H9 (cell line): ENCODE data around the gene FMN1. TPM values are rescaled to one million over a fixed set of nuclear protein-coding genes. Genes with fewer than 3 reads are reported as not detected.

Experiments used
- DNase-seq: peaks from one replicate; pipeline ENCODE4 v3.0.0-alpha.2; 2017
- H2AFZ ChIP-seq: one replicate; pipeline ENCODE4 v1.6.1; 2013; ENCODE audit warnings: mild to moderate bottlenecking, low read length, control low read depth, moderate library complexity
- H2AK5ac ChIP-seq: 2 replicates; pipeline ENCODE4 v1.6.1; 2013; ENCODE audit warnings: low read length, control low read depth, mixed read lengths; ENCODE audit not compliant: insufficient read length
- H2BK120ac ChIP-seq: one replicate; pipeline ENCODE4 v1.6.1; 2013; ENCODE audit warnings: low read depth, mild to moderate bottlenecking, low read length, control low read depth, inconsistent platforms; ENCODE audit not compliant: poor library complexity, severe bottlenecking
- H2BK12ac ChIP-seq: 2 replicates; pipeline ENCODE4 v1.6.1; 2013; ENCODE audit warnings: low read length, control low read depth, mixed read lengths, low read depth; ENCODE audit not compliant: insufficient read length
- H2BK15ac ChIP-seq: 2 replicates; pipeline ENCODE4 v1.6.1; 2013; ENCODE audit warnings: low read depth, low read length, control low read depth
- H2BK20ac ChIP-seq: one replicate; pipeline ENCODE4 v1.6.1; 2013; ENCODE audit warnings: low read depth, mild to moderate bottlenecking, low read length, control low read depth, inconsistent platforms; ENCODE audit not compliant: poor library complexity, severe bottlenecking
- H2BK5ac ChIP-seq: 2 replicates; pipeline ENCODE4 v1.6.1; 2013; ENCODE audit warnings: low read length, control low read depth, mixed read lengths; ENCODE audit not compliant: insufficient read length
- H3K14ac ChIP-seq: 2 replicates; pipeline ENCODE4 v1.6.1; 2013; ENCODE audit warnings: low read length, control low read depth; ENCODE audit not compliant: insufficient read depth
- H3K18ac ChIP-seq: 2 replicates; pipeline ENCODE4 v1.6.1; 2013; ENCODE audit warnings: low read depth, mild to moderate bottlenecking, mixed read lengths, low read length, control low read depth; ENCODE audit not compliant: insufficient read length
- H3K23ac ChIP-seq: 2 replicates; pipeline ENCODE4 v1.6.1; 2013; ENCODE audit warnings: low read length, control low read depth, mixed read lengths, low read depth; ENCODE audit not compliant: insufficient read length
- H3K23me2 ChIP-seq: 2 replicates; pipeline ENCODE4 v1.6.1; 2013; ENCODE audit warnings: low read depth, mild to moderate bottlenecking, mixed read lengths, low read length, control low read depth; ENCODE audit not compliant: insufficient read length, poor library complexity, severe bottlenecking
- H3K27ac ChIP-seq: 2 replicates; pipeline ENCODE4 v1.5.1; 2013; ENCODE audit warnings: low read length, control low read depth, mixed read lengths, low read depth; ENCODE audit not compliant: insufficient read length
- H3K27me3 ChIP-seq: 2 replicates; pipeline ENCODE4 v1.6.1; 2013; ENCODE audit warnings: low read length, control low read depth, inconsistent platforms; ENCODE audit not compliant: insufficient read depth
- H3K4ac ChIP-seq: 2 replicates; pipeline ENCODE4 v1.6.1; 2013; ENCODE audit warnings: low read depth, mild to moderate bottlenecking, control low read depth, inconsistent platforms, low read length, moderate library complexity
- H3K4me1 ChIP-seq: 2 replicates; pipeline ENCODE4 v1.6.1; 2013; ENCODE audit warnings: low read length, control low read depth, inconsistent platforms; ENCODE audit not compliant: insufficient read depth
- H3K4me2 ChIP-seq: 2 replicates; pipeline ENCODE4 v1.6.1; 2013; ENCODE audit warnings: low read length, control low read depth, mixed read lengths; ENCODE audit not compliant: insufficient read length, insufficient read depth
- H3K56ac ChIP-seq: 2 replicates; pipeline ENCODE4 v1.6.1; 2013; ENCODE audit warnings: low read depth, mild to moderate bottlenecking, mixed read lengths, low read length, control low read depth; ENCODE audit not compliant: insufficient read length
- H3K79me1 ChIP-seq: 2 replicates; pipeline ENCODE4 v1.6.1; 2013; ENCODE audit warnings: low read depth, mild to moderate bottlenecking, moderate library complexity, low read length, control low read depth, inconsistent platforms; ENCODE audit not compliant: insufficient read depth, poor library complexity, severe bottlenecking
- H3K79me2 ChIP-seq: 2 replicates; pipeline ENCODE4 v1.6.1; 2013; ENCODE audit warnings: low read length, control low read depth, inconsistent platforms; ENCODE audit not compliant: insufficient read depth
- H3K9ac ChIP-seq: 2 replicates; pipeline ENCODE4 v1.6.1; 2013; ENCODE audit warnings: low read length, control low read depth, mixed read lengths; ENCODE audit not compliant: insufficient read length; ENCODE audit errors: extremely low read depth
- H3K9me3 ChIP-seq: one replicate; pipeline ENCODE4 v1.6.1; 2013; ENCODE audit warnings: low read depth, low read length, inconsistent platforms; ENCODE audit not compliant: control insufficient read depth
- H3T11ph ChIP-seq: one replicate; pipeline ENCODE4 v1.6.1; 2013; ENCODE audit warnings: mild to moderate bottlenecking, low read length, control low read depth, inconsistent platforms
- H4K20me1 ChIP-seq: one replicate; pipeline ENCODE4 v1.6.1; 2013; ENCODE audit not compliant: control insufficient read depth, insufficient read length, insufficient read depth
- H4K5ac ChIP-seq: 2 replicates; pipeline ENCODE4 v1.6.1; 2013; ENCODE audit warnings: low read depth, mild to moderate bottlenecking, mixed read lengths, low read length, control low read depth; ENCODE audit not compliant: insufficient read length
- H4K8ac ChIP-seq: replicated peaks from 2 replicates; pipeline ENCODE4 v1.6.1; 2013; ENCODE audit warnings: low read length, control low read depth, mixed read lengths, low read depth; ENCODE audit not compliant: insufficient read length
- H4K91ac ChIP-seq: 2 replicates; pipeline ENCODE4 v1.6.1; 2013; ENCODE audit warnings: low read depth, mild to moderate bottlenecking, moderate library complexity, mixed read lengths, low read length, control low read depth; ENCODE audit not compliant: insufficient read length
- H3K27ac Mint-ChIP-seq, 3 experiments: 2 replicates in 2 of 3; 3 replicates in 1 of 3; pipeline ENCODE4 v1.8.0; 2020 to 2021; ENCODE audit warnings: mixed read lengths in 3 of 3, mild to moderate bottlenecking in 1 of 3, moderate library complexity in 1 of 3
- H3K27me3 Mint-ChIP-seq: 2 replicates; pipeline ENCODE4 v1.8.0; 2021; ENCODE audit warnings: low read depth, mild to moderate bottlenecking, moderate library complexity, mixed read lengths
- H3K36me3 Mint-ChIP-seq, 3 experiments: 2 replicates in 2 of 3; 3 replicates in 1 of 3; pipeline ENCODE4 v1.8.0; 2020 to 2021; ENCODE audit warnings: low read depth in 3 of 3, mixed read lengths in 3 of 3; ENCODE audit not compliant: insufficient read depth in 1 of 3
- H3K4me1 Mint-ChIP-seq, 2 experiments: 2 replicates each; pipeline ENCODE4 v1.8.0; 2020; ENCODE audit warnings: mixed read lengths in 2 of 2
- H3K4me3 Mint-ChIP-seq, 2 experiments: 2 replicates in 1 of 2; 3 replicates in 1 of 2; pipeline ENCODE4 v1.8.0; 2020 to 2021; ENCODE audit warnings: mild to moderate bottlenecking in 2 of 2, mixed read lengths in 2 of 2, moderate library complexity in 1 of 2
- H3K9me3 Mint-ChIP-seq, 2 experiments: 2 replicates in 1 of 2; 3 replicates in 1 of 2; pipeline ENCODE4 v1.8.0; 2020; ENCODE audit warnings: mild to moderate bottlenecking in 2 of 2, mixed read lengths in 2 of 2, moderate library complexity in 1 of 2
- WGBS: extraction: QIAGEN DNeasy Blood & Tissue Kit; methylation state at CpG from one replicate; pipeline ENCODE4 v1.1.7; 2013; ENCODE audit warnings: missing lambda C conversion rate, low lambda C conversion rate, mixed read lengths; ENCODE audit not compliant: insufficient read length; ENCODE audit errors: extremely low coverage; 5-methylcytosine and 5-hydroxymethylcytosine counted together
- total RNA-seq: library from RNA; stranded (reverse); gene quantifications from 2 replicates; pipeline ENCODE4 v1.2.1, GENCODE V29; 2021
- TF ChIP-seq, protein P1 (sequence below): fragments of 200-600 bp; sonication (generic); conservative IDR thresholded peaks from 3 replicates; pipeline ENCODE4 v1.8.0; 2021; ENCODE audit warnings: antibody characterized with exemption, mild to moderate bottlenecking

Gene FMN1
- total RNA-seq, 1 experiment from 2014 or later = 1.9 TPM

DNA sequence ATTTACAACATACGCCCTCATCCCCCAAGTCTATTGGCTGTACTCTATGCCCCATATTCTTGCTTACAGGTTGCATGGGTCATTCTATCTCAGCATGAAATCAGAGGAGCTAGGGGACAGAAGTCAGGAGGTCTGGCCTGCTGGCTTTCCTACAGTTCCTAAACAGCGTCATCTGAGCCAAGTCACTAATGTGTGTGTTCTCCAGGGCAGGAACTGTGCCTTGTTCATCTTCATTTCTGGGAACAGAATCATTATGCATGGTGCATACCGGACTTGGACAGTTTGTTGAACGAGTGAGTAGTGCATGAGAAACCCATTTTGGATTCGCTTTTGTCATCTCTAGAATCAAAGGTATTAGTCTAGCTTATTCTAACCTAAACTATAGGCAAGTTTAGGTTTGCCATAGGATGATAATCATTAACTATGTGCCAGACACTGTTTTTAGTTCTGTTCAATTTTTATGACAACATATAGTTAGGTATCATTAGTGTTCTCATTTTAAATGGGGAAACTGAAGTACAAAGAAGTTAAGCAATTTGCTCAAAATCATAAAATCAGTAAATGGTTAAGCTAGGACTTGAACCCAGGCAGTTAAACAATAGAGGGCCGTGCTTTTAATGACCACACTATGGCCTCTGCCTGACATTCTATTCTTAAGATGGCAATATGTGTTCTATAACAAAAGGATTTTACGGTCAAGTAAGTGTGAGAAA is 105.2 kb downstream of the FMN1 start:
- no peak overlapping the region for H2BK12ac ChIP-seq
- H3K36me3 Mint-ChIP-seq = no peaks in the 10 kb centered on the region
- no peak overlapping the region for H2BK20ac ChIP-seq
- H2BK5ac ChIP-seq = no peak overlapping the region
- no peak overlapping the region for H4K8ac ChIP-seq
- H3K4me1 Mint-ChIP-seq = peaks cover 6 to 11% of the 10 kb centered on the region in 2 experiments
- H3K9me3 ChIP-seq = no peaks in the 10 kb centered on the region
- no peaks in the 10 kb centered on the region for H3K9me3 Mint-ChIP-seq
- H3K27ac ChIP-seq = no peak overlapping the region
- H3K79me1 ChIP-seq = no peaks in the 10 kb centered on the region
- H3K14ac ChIP-seq = no peak overlapping the region
- H4K5ac ChIP-seq = no peak overlapping the region
- no peak overlapping the region for H3K23ac ChIP-seq
- no peak overlapping the region for H3K9ac ChIP-seq
- no peak overlapping the region for H3K27ac Mint-ChIP-seq
- H2BK15ac ChIP-seq = no peak overlapping the region
- H3K4me3 Mint-ChIP-seq = no peak overlapping the region
- TF ChIP-seq, protein P1, sequence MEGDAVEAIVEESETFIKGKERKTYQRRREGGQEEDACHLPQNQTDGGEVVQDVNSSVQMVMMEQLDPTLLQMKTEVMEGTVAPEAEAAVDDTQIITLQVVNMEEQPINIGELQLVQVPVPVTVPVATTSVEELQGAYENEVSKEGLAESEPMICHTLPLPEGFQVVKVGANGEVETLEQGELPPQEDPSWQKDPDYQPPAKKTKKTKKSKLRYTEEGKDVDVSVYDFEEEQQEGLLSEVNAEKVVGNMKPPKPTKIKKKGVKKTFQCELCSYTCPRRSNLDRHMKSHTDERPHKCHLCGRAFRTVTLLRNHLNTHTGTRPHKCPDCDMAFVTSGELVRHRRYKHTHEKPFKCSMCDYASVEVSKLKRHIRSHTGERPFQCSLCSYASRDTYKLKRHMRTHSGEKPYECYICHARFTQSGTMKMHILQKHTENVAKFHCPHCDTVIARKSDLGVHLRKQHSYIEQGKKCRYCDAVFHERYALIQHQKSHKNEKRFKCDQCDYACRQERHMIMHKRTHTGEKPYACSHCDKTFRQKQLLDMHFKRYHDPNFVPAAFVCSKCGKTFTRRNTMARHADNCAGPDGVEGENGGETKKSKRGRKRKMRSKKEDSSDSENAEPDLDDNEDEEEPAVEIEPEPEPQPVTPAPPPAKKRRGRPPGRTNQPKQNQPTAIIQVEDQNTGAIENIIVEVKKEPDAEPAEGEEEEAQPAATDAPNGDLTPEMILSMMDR = no peak
- H3K4me2 ChIP-seq = no peak overlapping the region
- H3K56ac ChIP-seq = no peak overlapping the region
- no peaks in the 10 kb centered on the region for H4K20me1 ChIP-seq
- DNase-seq = no peak
- no peaks in the 10 kb centered on the region for H3K23me2 ChIP-seq
- H2AFZ ChIP-seq = no peak overlapping the region
- 100% methylated on average over 1 of the region's 7 CpGs for WGBS
- H3K4ac ChIP-seq = no peak overlapping the region
- no peaks in the 10 kb centered on the region for H3K27me3 Mint-ChIP-seq
- no peak overlapping the region for H3K18ac ChIP-seq
- H3K4me1 ChIP-seq = no peaks in the 10 kb centered on the region
- H2AK5ac ChIP-seq = no peak overlapping the region
- H4K91ac ChIP-seq = no peak overlapping the region
- no peaks in the 10 kb centered on the region for H3K79me2 ChIP-seq
- H3K27me3 ChIP-seq = no peaks in the 10 kb centered on the region
- no peak overlapping the region for H3T11ph ChIP-seq
- H2BK120ac ChIP-seq = no peak overlapping the region
